Measurements from ENCODE around the gene SIGLEC7.

SIGLEC7 gene

GRCh38 chr19:51192689-51193088 is 50.6 kb downstream of the SIGLEC7 start:
- Histone ChIP-seq H3K4me3 (no peak overlapping the region), H3K27ac (no peak overlapping the region)

DNA sequence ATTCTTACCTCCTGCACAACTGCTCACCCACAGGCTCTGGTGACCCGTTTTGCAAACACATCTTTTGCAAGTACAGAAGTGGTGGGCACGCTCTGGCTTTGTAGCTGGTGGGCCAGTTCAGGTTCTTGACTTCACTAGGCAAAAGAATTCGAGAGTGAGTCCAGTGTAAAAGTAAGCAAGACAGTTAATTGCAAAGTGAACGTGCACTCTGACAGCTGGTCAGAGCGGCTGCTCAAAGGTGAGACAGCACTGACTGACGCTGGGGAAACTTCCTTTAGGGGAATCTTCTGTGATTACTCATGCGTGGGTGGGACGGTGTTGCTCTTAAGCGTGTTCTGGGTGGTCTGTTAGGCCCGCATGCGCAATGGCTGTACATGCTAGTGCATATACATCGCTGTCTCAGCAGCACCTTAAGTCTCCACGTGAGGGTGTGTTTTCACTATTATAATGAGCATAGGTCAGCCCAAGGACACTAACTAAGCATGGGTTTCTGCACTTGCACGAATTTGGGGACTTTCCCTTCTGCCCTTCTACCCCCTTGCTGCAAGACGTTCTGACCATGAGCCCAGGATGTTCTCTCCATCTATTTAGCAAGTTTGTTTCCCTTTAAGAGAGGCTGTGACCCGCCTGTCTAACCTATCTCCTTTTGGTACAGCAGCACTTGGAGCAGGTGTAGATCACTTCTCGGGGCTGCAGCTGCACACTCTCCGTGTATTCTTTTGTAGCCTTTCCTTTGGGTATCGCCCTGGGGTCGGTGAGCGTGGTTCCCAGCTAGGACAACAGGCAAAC is 52.6 kb downstream of the SIGLEC7 start:
- Histone ChIP-seq H3K27ac (peak overlapping the region in 1 of 21 experiments; percentile 37), H3K4me3 (no peak overlapping the region)

DNA sequence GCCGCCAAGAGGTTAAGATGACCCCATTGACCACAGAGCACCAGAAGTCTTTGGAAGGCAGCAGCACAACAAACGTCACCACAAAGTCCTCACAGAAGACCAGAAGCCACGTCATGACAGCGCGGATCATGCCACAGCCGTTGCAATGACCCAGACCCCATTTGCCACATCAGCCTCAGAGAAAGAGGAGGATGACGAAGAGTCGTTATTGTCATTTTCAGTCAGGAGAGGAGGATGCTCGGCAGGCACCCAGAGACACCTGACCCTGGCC is 53.1 kb downstream of the SIGLEC7 start:
- Histone ChIP-seq H3K27ac (no peak overlapping the region), H3K4me3 (no peak overlapping the region)

- H3K4me3 ChIP-seq, result no peak overlapping the region
- no peak overlapping the region for H3K27ac ChIP-seq
Measured at GRCh38 chr19:51195616-51196015, 53.5 kb downstream of the SIGLEC7 start.

DNA sequence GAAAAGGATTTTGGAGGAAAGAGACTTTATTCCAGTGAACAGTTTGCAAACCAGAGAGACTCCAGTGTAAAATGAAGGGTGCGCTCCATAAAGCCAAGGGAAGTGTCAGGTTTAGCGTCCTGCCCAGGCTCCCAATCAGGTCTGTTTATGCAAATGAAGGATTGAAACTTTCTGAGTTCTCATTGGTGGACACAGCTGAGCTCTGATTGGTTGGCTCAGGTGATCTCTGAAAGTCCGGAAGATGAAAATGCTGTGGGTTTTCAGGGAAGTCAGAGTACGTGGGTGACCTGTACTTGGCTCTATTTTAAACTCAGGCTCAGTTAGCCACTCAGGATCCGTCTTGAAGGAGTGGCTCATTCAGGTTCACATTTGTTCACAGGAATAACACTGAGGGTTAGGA is 54.1 kb downstream of the SIGLEC7 start:
- Histone ChIP-seq H3K27ac (no peak overlapping the region), H3K4me3 (no peak overlapping the region)

GRCh38 chr19:51198641-51199040 is 56.5 kb downstream of the SIGLEC7 start:
- H3K27ac ChIP-seq, result no peak overlapping the region

DNA sequence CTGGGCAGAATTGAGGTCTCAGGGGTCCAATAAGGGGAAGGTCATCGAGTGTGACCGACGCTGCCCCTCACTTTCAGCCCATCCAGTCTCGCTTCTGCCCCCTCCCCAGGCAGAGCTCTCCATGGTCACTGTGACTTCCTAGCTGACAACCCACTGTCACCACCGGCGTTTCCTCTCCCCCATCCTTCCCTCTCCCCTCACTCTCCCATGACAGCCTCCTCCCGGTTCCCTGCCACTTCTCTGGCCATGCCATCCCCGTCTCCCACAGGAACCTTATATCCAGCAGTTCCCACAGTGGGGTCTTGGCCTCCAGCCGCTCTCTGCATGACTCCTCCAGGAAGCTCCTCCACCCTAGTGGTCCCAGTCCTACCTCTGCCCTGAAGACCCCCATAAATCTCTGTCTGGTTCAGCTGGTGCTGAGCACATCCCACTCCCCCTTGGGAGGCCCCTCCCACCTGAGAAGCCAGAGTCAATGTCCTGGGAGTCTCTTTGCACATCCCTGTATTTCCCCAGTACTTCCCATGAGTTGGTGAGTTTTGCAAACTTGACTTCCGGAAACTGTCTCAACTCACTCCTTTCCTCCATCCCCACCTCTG is 58.1 kb downstream of the SIGLEC7 start:
- H3K4me3 ChIP-seq, result no peak overlapping the region

More at GRCh38 chr19:51198641-51199040, 56.5 kb downstream of the SIGLEC7 start:
- no peak overlapping the region for H3K4me3 ChIP-seq

DNA sequence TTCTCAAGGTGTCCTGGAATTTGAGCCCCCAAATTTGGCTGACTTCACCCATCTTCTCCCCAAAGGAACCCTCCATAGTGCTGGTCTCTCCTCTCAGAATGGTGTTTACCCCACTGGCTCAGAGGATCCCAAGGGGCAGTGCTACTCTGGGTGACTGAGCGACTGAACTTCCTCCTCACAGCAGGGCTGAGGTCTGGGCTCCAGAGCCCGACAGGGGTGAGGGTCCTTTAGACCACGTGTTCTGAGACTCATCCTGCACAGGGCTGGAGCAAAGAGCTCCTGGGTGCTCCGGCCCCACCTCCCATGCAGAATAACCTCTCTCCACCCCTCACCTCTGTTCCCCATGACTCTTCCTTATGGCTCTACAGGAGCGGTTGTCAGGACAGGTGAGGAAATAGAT is 59.6 kb downstream of the SIGLEC7 start:
- H3K4me3 ChIP-seq, result no peak overlapping the region
- H3K27ac ChIP-seq, result no peak overlapping the region

More for the DNA sequence above, 58.1 kb downstream of the SIGLEC7 start:
- no peak overlapping the region for H3K27ac ChIP-seq

All from skin epidermis (tissue), 12 donors.